NB4 (cell line): Measurements from ENCODE around the gene MVD.
A peak's percentile ranks its signal among the peaks of the same experiment; 100 is the strongest.

Experiments
- DNase-seq: peaks from one replicate; pipeline ENCODE4 v3.0.0; 2010; ENCODE audit warnings: low read depth
- H3K4me3 ChIP-seq: one replicate; pipeline ENCODE4 v1.5.1; 2011; ENCODE audit warnings: mild to moderate bottlenecking, low read depth, low read length, moderate library complexity
- CTCF ChIP-seq: IDR thresholded peaks from one replicate; pipeline ENCODE4 v1.5.1; 2012; ENCODE audit warnings: low read depth, low read length
- MAX ChIP-seq: IDR thresholded peaks from 2 replicates; pipeline ENCODE4 v1.6.1; 2011; ENCODE audit warnings: low read depth, low read length
- MYC ChIP-seq: IDR thresholded peaks from 2 replicates; pipeline ENCODE4 v1.6.1; 2011; ENCODE audit warnings: low read depth, low read length
- POLR2A ChIP-seq: IDR thresholded peaks from 2 replicates; pipeline ENCODE4 v1.6.1; 2011; ENCODE audit warnings: mild to moderate bottlenecking; ENCODE audit not compliant: insufficient read length; ENCODE audit errors: extremely low read depth

Gene MVD

GRCh38 chr16:88698646-88699045 lies 35.8 kb upstream of the MVD start:
- no peak overlapping the region for H3K4me3 ChIP-seq
- DNase-seq: no peak
- no peak for TF ChIP-seq CTCF
- TF ChIP-seq MYC: no peak
- no peak for TF ChIP-seq MAX
- no peak for TF ChIP-seq POLR2A

GRCh38 chr16:88697831-88698615 lies 35.1 kb upstream of the MVD start:
- no peak overlapping the region for H3K4me3 ChIP-seq
- TF ChIP-seq CTCF (peak; percentile 44), MYC (no peak)
- DNase-seq: no peak

- no peak for TF ChIP-seq CTCF
- no peak for TF ChIP-seq MYC
- TF ChIP-seq MAX: no peak
- no peak for TF ChIP-seq POLR2A
- no peak for DNase-seq
- no peak overlapping the region for H3K4me3 ChIP-seq
Observed at GRCh38 chr16:88697116-88697830, 34.4 kb upstream of the MVD start.

GRCh38 chr16:88696441-88696840 lies 33.5 kb upstream of the MVD start:
- no peak for DNase-seq
- H3K4me3 ChIP-seq: no peak overlapping the region
- TF ChIP-seq POLR2A: no peak
- TF ChIP-seq MYC: no peak
- TF ChIP-seq CTCF: no peak
- TF ChIP-seq MAX: no peak

- TF ChIP-seq CTCF (no peak), POLR2A (no peak), MAX (no peak), MYC (no peak)
- DNase-seq: no peak
- H3K4me3 ChIP-seq: no peak overlapping the region
Observed at GRCh38 chr16:88695753-88696152, 32.9 kb upstream of the MVD start.

GRCh38 chr16:88695218-88695617 lies 32.3 kb upstream of the MVD start:
- H3K4me3 ChIP-seq: no peak overlapping the region
- no peak for TF ChIP-seq CTCF
- DNase-seq: no peak
